Kidney (tissue), 14 donors: ENCODE measurements around the gene SNX12. TPM values are rescaled to one million over a fixed set of nuclear protein-coding genes. Genes with fewer than 3 reads are reported as not detected.
A peak's percentile ranks its signal among the peaks of the same experiment; 100 is the strongest.

Experiments
- DNase-seq, 5 donors: peaks; one replicate each; pipeline ENCODE4 v3.0.0-alpha.2; 2013 to 2020
- FAIRE-seq: peaks from 2 replicates; lab custom pipeline; 2012; peaks lifted over from hg19 to GRCh38; lab: Jason Lieb, UNC
- H3K27ac ChIP-seq, 2 donors: one replicate each; pipeline ENCODE4 v1.7.0; 2013; ENCODE audit warnings: low read depth in 2 of 2, low read length in 2 of 2, inconsistent platforms in 1 of 2
- H3K27me3 ChIP-seq: one replicate; pipeline ENCODE4 v1.7.1; 2013; ENCODE audit warnings: low read length, inconsistent platforms; ENCODE audit not compliant: control insufficient read depth, insufficient read depth
- H3K36me3 ChIP-seq, 3 donors: one replicate each; pipeline versions ENCODE4 v1.7.0 to v1.7.1; 2013; ENCODE audit warnings: low read length in 3 of 3, control low read depth in 1 of 3, inconsistent platforms in 1 of 3; ENCODE audit not compliant: insufficient read depth in 3 of 3, control insufficient read depth in 2 of 3
- H3K4me1 ChIP-seq, 3 donors: one replicate each; pipeline versions ENCODE4 v1.7.0 to v1.7.1; 2013; ENCODE audit warnings: low read length in 3 of 3, inconsistent platforms in 1 of 3, low read depth in 1 of 3; ENCODE audit not compliant: control insufficient read depth in 2 of 3, insufficient read depth in 2 of 3
- H3K4me3 ChIP-seq, 3 donors: one replicate each; pipeline versions ENCODE4 v1.7.0 to v1.8.1; 2013; ENCODE audit warnings: low read length in 3 of 3, control low read depth in 1 of 3, inconsistent platforms in 1 of 3
- H3K9ac ChIP-seq, 3 donors: one replicate each; pipeline versions ENCODE4 v1.7.0 to v1.7.1; 2013; ENCODE audit warnings: low read length in 3 of 3, control low read depth in 1 of 3, inconsistent platforms in 1 of 3
- H3K9me3 ChIP-seq, 3 donors: one replicate each; pipeline versions ENCODE4 v1.7.0 to v1.7.1; 2013; ENCODE audit warnings: low read length in 3 of 3, control low read depth in 1 of 3, inconsistent platforms in 1 of 3; ENCODE audit not compliant: control insufficient read depth in 2 of 3, insufficient read depth in 1 of 3
- intact Hi-C: fragments of 100-400 bp; cut with DNase I; formaldehyde crosslinking; loops from one replicate; pipeline ENCODE4 v1.11.1; 2022
- polyA plus RNA-seq: library from polyadenylated mRNA; stranded (reverse); fragments of 350-450 nt; fragmentation: Illumina TruSeq; extraction: RNeasy Lipid Tissue Mini Kit (QIAGEN cat#74804); gene quantifications from one replicate; pipeline ENCODE4 v1.2.3, GENCODE V29; 2014; ENCODE audit warnings: low read depth, low replicate concordance; ENCODE audit not compliant: insufficient read depth
- total RNA-seq: library from RNA; stranded (reverse); fragmentation: NEBNext Ultra II Directional; extraction: Animal tissue kit (Norgen Biotek cat#: 25700); gene quantifications from one replicate; pipeline ENCODE4 v1.2.1, GENCODE V29; 2021
- TF ChIP-seq, protein P1 (sequence below): IDR thresholded peaks from 3 replicates; pipeline ENCODE4 v1.5.1; 2012; ENCODE audit warnings: mild to moderate bottlenecking, moderate library complexity, borderline replicate concordance; ENCODE audit not compliant: insufficient read depth; ENCODE audit errors: extremely low read depth
- donor health status: control.
- donor health status: control.
- donor health status: control.
- donor health status: control.
- donor health status: control.
- donor health status: DM: yes; HTN: yes; CAD: no.
- donor health status: Normal renal cell carcinoma (clear cell type).

Gene SNX12
- total and polyA plus RNA-seq, 2 donors from 2014 or later = 48.9 to 70.1 TPM

GRCh38 chrX:71103110-71103983, 35.2 kb upstream of the SNX12 start:
- FAIRE-seq (no peak), DNase-seq (peak in 4 of 5 donors; percentile 60 to 83 (median 67))
- no peak overlapping the region for H3K4me3 ChIP-seq
- H3K9me3 ChIP-seq = no peaks in the 10 kb centered on the region
- intact Hi-C loops = no loop called here
- TF ChIP-seq, protein P1, sequence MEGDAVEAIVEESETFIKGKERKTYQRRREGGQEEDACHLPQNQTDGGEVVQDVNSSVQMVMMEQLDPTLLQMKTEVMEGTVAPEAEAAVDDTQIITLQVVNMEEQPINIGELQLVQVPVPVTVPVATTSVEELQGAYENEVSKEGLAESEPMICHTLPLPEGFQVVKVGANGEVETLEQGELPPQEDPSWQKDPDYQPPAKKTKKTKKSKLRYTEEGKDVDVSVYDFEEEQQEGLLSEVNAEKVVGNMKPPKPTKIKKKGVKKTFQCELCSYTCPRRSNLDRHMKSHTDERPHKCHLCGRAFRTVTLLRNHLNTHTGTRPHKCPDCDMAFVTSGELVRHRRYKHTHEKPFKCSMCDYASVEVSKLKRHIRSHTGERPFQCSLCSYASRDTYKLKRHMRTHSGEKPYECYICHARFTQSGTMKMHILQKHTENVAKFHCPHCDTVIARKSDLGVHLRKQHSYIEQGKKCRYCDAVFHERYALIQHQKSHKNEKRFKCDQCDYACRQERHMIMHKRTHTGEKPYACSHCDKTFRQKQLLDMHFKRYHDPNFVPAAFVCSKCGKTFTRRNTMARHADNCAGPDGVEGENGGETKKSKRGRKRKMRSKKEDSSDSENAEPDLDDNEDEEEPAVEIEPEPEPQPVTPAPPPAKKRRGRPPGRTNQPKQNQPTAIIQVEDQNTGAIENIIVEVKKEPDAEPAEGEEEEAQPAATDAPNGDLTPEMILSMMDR = no peak
- H3K36me3 ChIP-seq = no peaks in the 10 kb centered on the region
- H3K27me3 ChIP-seq = no peaks in the 10 kb centered on the region
- H3K27ac ChIP-seq = no peak overlapping the region
- H3K4me1 ChIP-seq = no peaks in the 10 kb centered on the region
- H3K9ac ChIP-seq = no peak overlapping the region

GRCh38 chrX:71102292-71102691, 34.2 kb upstream of the SNX12 start:
- intact Hi-C loops = no loop called here
- Histone ChIP-seq H3K9me3 (no peaks in the 10 kb centered on the region), H3K9ac (no peak overlapping the region), H3K36me3 (no peaks in the 10 kb centered on the region), H3K4me3 (no peak overlapping the region), H3K27me3 (no peaks in the 10 kb centered on the region), H3K27ac (no peak overlapping the region), H3K4me1 (peaks cover 0 to 2% (median 0%) of the 10 kb centered on the region in 3 donors)
- no peak for DNase-seq
- TF ChIP-seq, protein P1 = no peak
- no peak for FAIRE-seq

DNA sequence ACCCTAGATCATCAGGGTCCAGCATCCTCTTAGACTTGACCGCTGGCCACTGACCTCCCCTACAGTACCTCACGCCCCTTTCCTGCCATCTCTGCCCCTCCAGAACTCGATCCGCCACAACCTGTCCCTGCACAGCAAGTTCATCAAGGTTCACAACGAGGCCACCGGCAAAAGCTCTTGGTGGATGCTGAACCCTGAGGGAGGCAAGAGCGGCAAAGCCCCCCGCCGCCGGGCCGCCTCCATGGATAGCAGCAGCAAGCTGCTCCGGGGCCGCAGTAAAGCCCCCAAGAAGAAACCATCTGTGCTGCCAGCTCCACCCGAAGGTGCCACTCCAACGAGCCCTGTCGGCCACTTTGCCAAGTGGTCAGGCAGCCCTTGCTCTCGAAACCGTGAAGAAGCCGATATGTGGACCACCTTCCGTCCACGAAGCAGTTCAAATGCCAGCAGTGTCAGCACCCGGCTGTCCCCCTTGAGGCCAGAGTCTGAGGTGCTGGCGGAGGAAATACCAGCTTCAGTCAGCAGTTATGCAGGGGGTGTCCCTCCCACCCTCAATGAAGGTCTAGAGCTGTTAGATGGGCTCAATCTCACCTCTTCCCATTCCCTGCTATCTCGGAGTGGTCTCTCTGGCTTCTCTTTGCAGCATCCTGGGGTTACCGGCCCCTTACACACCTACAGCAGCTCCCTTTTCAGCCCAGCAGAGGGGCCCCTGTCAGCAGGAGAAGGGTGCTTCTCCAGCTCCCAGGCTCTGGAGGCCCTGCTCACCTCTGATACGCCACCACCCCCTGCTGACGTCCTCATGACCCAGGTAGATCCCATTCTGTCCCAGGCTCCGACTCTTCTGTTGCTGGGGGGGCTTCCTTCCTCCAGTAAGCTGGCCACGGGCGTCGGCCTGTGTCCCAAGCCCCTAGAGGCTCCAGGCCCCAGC, 32.7 kb upstream of the SNX12 start:
- Histone ChIP-seq H3K36me3 (no peaks in the 10 kb centered on the region), H3K27me3 (no peaks in the 10 kb centered on the region), H3K4me3 (no peak overlapping the region), H3K9me3 (no peaks in the 10 kb centered on the region), H3K9ac (no peak overlapping the region), H3K27ac (no peak overlapping the region), H3K4me1 (peaks cover 0 to 2% (median 0%) of the 10 kb centered on the region in 3 donors)
- intact Hi-C loops = no loop called here
- FAIRE-seq (no peak), DNase-seq (no peak)
- TF ChIP-seq, protein P1 = no peak
